GM19397 (cell line): ENCODE results near the gene FAAP24.
"Not testable (repeated sequence)": the region's sequence is repeated elsewhere in the genome, so short reads cannot be mapped to it uniquely, and the experiment has no call there.

ENCODE experiments used
- ATAC-seq: cut with Tn5 transposase; IDR thresholded peaks from one replicate; pipeline ENCODE4 v1.9.1; 2021; ENCODE audit warnings: mild to moderate bottlenecking, moderate library complexity; ENCODE audit not compliant: unreplicated experiment

Gene FAAP24

DNA sequence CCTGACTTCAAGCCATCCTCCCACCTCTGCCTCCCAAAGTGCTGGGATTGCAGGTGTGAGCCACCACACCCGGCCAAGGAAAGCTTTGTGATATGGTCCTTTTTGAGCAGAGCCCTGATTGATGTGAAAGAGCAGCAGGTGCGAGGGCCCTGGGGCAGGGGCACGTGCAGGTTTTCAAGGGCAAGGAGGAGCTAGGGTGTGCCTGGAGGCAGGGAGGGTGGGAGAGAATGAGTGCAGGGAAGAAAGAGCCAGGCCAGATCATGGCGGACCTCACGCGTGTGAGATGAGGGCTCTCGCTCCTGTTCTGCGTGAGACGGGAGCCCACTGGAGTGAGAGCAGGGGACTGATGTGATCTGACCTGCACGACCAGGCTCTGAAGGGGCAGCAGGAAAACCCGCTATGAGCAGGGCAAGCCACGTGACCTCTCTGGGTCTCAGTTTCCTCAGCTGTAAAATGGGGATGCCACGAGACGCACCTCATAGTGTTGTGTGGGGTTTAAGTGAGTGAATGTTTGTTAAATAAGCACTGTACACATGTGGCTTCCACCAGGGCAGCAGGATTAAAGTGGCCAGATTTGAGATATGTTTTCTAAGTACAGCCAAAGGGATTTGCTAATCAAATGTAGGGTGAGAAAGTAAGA lies 25.8 kb downstream of the FAAP24 start:
- no peak for ATAC-seq

DNA sequence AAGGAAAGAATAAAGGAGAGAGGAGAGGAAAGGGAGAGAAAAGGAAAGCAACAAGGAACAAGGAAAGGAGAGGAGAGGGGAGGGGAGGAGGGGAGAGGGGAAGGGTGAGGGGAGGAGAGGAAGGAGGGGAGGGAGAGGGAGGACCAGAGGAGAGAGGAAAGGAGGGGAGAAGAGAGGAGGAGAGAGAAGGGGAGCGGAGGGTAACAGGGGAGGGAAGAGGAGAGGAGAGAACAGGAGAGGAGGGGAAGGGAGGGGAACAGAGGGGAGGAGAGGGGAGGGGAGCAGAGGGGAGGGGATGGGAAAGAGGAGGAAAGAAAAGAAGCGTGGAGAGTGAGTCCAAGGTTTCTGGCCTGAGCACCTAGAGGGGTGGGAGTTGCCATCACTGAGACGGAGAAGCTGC lies 26.7 kb downstream of the FAAP24 start:
- no peak for ATAC-seq

GRCh38 chr19:33000510-33000909 lies 28.5 kb downstream of the FAAP24 start:
- ATAC-seq: no peak

- ATAC-seq: no peak
Measured at GRCh38 chr19:33000910-33001309, 28.9 kb downstream of the FAAP24 start.

DNA sequence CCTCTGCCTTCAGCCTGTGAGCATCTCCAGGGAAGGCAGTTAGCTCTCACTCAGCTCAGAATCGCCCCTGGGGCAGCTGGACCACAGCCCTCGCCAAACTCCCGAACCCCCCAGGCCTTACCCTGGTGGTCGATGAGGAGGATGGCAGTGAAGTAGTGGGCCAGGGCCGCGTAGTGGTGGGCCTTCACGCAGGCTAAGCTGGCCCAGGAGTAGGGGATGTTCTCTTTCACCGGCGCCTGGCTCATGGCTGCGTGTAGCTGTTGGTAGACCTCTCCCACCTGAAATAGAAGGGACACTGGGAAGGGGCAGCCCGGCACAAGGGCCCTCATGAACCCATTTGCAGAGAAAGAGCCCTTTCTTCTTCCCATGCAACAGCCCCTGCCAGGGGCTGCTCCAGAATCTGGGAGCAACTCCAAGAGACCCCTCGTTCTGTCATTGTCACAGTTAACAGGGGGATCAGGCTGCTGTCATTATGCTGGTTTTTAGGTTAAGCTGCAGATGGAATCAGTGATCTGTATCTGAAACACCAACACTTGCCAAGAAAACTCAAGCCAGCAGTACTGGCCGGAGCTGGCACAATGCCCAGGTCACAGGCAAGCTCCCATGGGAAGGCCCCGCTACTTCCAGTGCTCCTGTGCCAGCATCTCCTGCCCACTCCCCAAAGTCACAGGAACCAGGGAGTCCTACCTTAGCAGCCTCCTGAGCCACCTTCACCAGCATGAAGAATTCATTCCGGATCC lies 30.3 kb downstream of the FAAP24 start:
- not testable (repeated sequence) for ATAC-seq

- not testable (repeated sequence) for ATAC-seq
Measured at GRCh38 chr19:33003424-33004024, 31.5 kb downstream of the FAAP24 start.

GRCh38 chr19:33005440-33005839 lies 33.4 kb downstream of the FAAP24 start:
- no peak for ATAC-seq

DNA sequence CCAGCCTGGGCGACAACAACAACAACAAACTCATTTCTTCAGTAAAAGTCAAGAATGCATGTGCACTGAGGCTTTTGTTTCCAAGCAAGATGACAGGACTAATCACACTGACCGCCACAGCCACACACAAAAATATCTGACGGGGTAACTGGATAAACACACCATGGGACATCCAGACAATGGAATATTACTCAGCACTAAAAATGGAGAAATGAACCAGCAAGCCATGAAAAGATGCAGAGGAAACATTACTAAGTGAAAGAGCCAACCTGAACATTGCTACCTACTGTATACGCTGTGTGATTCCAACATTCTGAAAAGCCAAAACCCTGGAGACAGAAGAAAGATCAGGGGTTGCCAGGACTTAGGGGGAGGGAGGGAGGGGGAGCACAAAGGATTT lies 36.7 kb downstream of the FAAP24 start:
- no peak for ATAC-seq

DNA sequence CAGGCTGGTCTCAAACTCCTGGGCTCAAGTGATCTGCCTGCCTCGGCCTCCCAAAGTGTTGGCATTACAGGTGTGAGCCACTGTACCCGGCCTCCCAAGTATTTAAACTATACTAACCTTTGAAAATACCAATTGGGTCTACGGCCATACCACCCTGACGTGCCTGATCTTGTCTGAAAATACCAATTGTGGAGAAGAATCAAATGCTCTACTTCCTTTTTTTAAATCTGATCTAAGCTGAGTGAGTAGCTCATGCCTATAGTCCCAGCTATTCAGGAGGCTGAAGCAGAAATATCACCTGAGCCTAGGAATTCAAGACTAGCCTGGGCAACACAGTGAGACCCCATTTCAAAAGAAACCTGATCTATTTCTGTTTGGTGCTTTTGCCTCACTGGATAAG lies 38.8 kb downstream of the FAAP24 start:
- ATAC-seq: not testable (repeated sequence)

- no peak for ATAC-seq
Measured at GRCh38 chr19:33022472-33023116, 50.6 kb downstream of the FAAP24 start.

DNA sequence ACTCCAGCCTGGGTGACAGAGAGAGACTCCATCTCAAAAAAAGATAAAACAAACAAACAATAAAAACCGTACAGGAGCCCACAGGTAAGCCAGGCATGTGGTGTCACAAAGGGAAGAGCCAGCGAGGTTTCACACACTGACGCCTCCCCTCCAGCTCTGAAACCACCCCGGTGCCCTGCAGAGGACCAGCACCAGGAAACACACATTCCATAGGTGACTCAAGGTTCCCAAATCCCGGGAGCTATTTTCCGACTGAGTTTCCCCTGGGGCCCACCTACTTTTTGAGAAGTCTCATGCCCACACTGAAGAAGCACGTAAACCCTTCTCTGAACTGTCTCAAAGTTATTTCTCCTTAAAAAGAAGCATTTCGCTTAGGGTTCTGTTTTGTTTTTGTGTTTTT lies 52.4 kb downstream of the FAAP24 start:
- no peak for ATAC-seq

GRCh38 chr19:33025468-33026238 lies 53.6 kb downstream of the FAAP24 start:
- ATAC-seq: not testable (repeated sequence)

DNA sequence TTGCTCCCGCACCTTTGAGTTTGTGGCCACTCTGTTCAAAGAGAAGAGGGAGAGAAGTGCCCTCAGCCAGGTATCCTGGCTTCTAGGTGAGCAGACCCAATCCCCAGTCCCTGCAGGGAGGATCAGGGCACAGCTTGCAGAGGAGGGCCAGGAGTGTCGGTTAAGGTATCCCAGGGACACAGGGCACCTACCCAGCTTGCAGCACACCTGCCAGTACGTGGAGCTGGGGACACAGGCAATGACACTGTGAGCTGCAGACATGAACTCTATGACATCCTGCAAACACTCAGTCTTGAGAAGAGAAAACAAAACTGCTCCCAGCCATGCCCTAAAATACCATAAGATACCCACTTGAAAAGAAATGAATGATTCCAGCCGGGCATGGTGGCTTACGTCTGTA lies 54.6 kb downstream of the FAAP24 start:
- ATAC-seq: not testable (repeated sequence)
